Measurements from ENCODE around the gene HPCAL4.

The HPCAL4 gene

DNA sequence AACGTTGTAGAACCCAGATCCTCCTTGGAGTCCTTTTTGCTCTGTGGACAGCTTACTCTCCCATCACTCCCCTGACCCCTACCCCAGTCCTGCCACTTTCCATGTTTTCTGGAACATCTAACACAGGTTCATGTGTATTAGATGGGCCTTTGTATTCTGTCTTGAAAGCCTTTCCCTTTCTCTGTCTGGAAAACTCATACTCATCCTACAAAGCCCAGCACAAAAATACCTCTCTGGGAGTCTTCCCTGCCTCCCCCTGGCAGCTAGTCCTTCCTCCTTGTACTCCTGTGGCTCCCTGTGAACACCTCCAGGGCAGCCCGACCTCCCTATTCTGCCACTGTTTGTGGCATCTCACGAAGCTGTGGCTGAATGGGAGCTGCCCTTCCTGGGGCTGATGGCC is 44.0 kb downstream of the HPCAL4 start:
- Histone ChIP-seq H3K27me3 (replicated peaks; ENCODE audit: insufficient read depth, low read length) (no peaks in the 10 kb centered on the region), H3K4me3 (ENCODE audit: low read length) (no peak overlapping the region), H4K20me1 (ENCODE audit: insufficient read depth, low read length) (no peaks in the 10 kb centered on the region), H3K27ac (ENCODE audit: low read length) (no peak overlapping the region), H3K36me3 (replicated peaks; ENCODE audit: insufficient read depth, low read length) (no peaks in the 10 kb centered on the region), H3K4me1 (ENCODE audit: low read length) (no peaks in the 10 kb centered on the region), H3K4me2 (ENCODE audit: low read depth, low read length) (no peak overlapping the region), H3K9me3 (replicated peaks; ENCODE audit: insufficient read depth, low read length) (no peaks in the 10 kb centered on the region), H3K79me2 (ENCODE audit: low read length) (no peaks in the 10 kb centered on the region), H3K9me2 (replicated peaks; ENCODE audit: insufficient read depth, low read length) (no peaks in the 10 kb centered on the region), H3K9ac (ENCODE audit: low read length) (no peak overlapping the region), H2AFZ (ENCODE audit: low read length) (no peak overlapping the region), H3F3A (ENCODE audit: insufficient read depth, low read length) (no peaks in the 10 kb centered on the region)
- DNase-seq = no peak
- TF ChIP-seq, protein P1, sequence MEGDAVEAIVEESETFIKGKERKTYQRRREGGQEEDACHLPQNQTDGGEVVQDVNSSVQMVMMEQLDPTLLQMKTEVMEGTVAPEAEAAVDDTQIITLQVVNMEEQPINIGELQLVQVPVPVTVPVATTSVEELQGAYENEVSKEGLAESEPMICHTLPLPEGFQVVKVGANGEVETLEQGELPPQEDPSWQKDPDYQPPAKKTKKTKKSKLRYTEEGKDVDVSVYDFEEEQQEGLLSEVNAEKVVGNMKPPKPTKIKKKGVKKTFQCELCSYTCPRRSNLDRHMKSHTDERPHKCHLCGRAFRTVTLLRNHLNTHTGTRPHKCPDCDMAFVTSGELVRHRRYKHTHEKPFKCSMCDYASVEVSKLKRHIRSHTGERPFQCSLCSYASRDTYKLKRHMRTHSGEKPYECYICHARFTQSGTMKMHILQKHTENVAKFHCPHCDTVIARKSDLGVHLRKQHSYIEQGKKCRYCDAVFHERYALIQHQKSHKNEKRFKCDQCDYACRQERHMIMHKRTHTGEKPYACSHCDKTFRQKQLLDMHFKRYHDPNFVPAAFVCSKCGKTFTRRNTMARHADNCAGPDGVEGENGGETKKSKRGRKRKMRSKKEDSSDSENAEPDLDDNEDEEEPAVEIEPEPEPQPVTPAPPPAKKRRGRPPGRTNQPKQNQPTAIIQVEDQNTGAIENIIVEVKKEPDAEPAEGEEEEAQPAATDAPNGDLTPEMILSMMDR (IDR thresholded peaks at IDR 0.05; ENCODE audit: low read length) = no peak
- TF ChIP-seq EZH2phosphoT487 (IDR thresholded peaks at IDR 0.05; ENCODE audit: low read length) = no peak
- TF ChIP-seq EZH2 (optimal IDR thresholded peaks at IDR 0.05; ENCODE audit: low read depth, low read length) = no peak

DNA sequence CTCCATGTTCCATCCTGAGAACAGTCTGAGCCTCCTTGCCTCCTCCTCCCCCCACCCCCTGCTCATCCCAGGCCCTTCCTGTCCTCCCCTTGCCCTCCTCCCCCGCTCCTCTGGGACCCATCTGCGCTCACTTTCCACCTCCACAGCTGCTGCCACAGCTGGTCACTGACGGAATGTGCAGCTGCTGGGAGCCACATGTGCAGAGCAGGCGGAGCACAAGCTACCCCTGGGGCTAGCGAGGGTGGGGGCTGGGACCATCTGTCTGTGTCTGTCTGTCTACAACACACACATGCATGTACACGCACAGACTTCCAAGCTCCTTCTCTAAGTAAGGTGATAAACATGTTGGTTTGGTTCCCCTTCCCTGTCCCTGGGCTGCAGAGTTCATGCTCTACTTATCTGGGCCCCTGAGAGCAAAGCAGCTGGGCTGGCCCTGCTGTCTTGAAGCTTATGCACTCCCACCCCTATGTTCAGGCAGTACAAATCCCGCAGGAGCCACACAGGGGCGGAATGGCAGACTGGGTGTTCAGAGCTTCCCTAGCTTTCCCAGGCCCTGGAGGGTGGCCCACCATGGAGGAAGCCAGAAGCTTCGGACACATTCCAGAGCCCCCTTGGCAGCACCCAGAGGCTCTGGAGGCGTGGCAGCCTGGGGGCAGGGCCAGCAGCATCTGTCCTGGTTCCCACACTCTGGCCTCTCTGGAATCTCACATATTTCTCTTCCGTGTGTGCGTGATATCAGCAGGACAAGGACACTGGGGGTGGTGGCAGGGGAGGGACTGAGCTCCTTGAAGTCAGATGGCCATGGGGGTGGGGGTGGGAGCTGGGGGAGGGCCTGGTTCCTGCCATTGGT is 44.8 kb downstream of the HPCAL4 start:
- no peak overlapping the region for H3K9ac ChIP-seq (ENCODE audit: low read length)
- DNase-seq = no peak
- H3K9me3 ChIP-seq (replicated peaks; ENCODE audit: insufficient read depth, low read length) = no peaks in the 10 kb centered on the region
- TF ChIP-seq, protein P1 (IDR thresholded peaks at IDR 0.05; ENCODE audit: low read length) = no peak
- TF ChIP-seq EZH2phosphoT487 (IDR thresholded peaks at IDR 0.05; ENCODE audit: low read length) = no peak
- no peak for TF ChIP-seq EZH2 (optimal IDR thresholded peaks at IDR 0.05; ENCODE audit: low read depth, low read length)
- H4K20me1 ChIP-seq (ENCODE audit: insufficient read depth, low read length) = no peaks in the 10 kb centered on the region
- no peaks in the 10 kb centered on the region for H3K4me1 ChIP-seq (ENCODE audit: low read length)
- H3K9me2 ChIP-seq (replicated peaks; ENCODE audit: insufficient read depth, low read length) = no peaks in the 10 kb centered on the region
- H3K27ac ChIP-seq (ENCODE audit: low read length) = no peak overlapping the region
- no peaks in the 10 kb centered on the region for H3K36me3 ChIP-seq (replicated peaks; ENCODE audit: insufficient read depth, low read length)
- no peaks in the 10 kb centered on the region for H3K27me3 ChIP-seq (replicated peaks; ENCODE audit: insufficient read depth, low read length)
- no peaks in the 10 kb centered on the region for H3K79me2 ChIP-seq (ENCODE audit: low read length)
- H3K4me2 ChIP-seq (ENCODE audit: low read depth, low read length) = no peak overlapping the region
- H3F3A ChIP-seq (ENCODE audit: insufficient read depth, low read length) = no peaks in the 10 kb centered on the region
- H3K4me3 ChIP-seq (ENCODE audit: low read length) = no peak overlapping the region
- H2AFZ ChIP-seq (ENCODE audit: low read length) = no peak overlapping the region

DNA sequence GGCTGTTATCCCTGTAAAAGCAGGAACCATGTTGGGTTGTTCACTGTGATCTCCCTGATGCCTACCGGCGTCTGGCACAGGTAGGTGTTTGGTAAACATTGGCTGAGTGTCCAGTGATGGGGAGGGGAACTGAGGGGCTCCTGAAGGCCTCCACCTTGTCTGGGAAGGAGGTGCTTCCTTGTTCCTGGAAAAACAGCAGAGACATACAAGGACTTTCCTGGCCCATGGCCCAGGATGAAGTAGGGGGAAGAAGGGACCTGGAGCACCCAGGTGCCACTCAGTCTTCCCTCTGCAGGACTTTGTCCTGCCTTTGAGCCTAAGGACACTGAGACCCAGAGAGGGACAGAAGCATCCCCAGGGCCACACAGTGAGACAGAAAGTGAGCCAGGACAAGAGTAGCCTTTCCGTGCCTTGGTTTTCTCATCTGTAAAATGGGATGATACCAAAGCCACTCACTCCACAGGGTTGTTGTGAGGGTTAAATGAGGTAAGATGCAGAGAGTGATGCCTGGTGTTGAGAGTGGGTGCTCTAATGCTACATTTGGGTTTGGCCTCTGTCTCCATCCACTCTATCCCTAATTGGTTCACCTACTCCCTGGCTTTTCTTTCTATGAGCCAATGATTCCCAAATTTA is 45.7 kb downstream of the HPCAL4 start:
- H3K4me1 ChIP-seq (ENCODE audit: low read length) = no peaks in the 10 kb centered on the region
- no peaks in the 10 kb centered on the region for H4K20me1 ChIP-seq (ENCODE audit: insufficient read depth, low read length)
- no peaks in the 10 kb centered on the region for H3F3A ChIP-seq (ENCODE audit: insufficient read depth, low read length)
- H3K27ac ChIP-seq (ENCODE audit: low read length) = no peak overlapping the region
- H3K79me2 ChIP-seq (ENCODE audit: low read length) = no peaks in the 10 kb centered on the region
- no peak overlapping the region for H3K9ac ChIP-seq (ENCODE audit: low read length)
- no peak overlapping the region for H3K4me3 ChIP-seq (ENCODE audit: low read length)
- H3K27me3 ChIP-seq (replicated peaks; ENCODE audit: insufficient read depth, low read length) = no peaks in the 10 kb centered on the region
- H3K4me2 ChIP-seq (ENCODE audit: low read depth, low read length) = no peak overlapping the region
- no peak for DNase-seq
- H3K9me2 ChIP-seq (replicated peaks; ENCODE audit: insufficient read depth, low read length) = no peaks in the 10 kb centered on the region
- H3K36me3 ChIP-seq (replicated peaks; ENCODE audit: insufficient read depth, low read length) = no peaks in the 10 kb centered on the region
- H2AFZ ChIP-seq (ENCODE audit: low read length) = no peak overlapping the region
- TF ChIP-seq EZH2 (optimal IDR thresholded peaks at IDR 0.05; ENCODE audit: low read depth, low read length) = no peak
- TF ChIP-seq, protein P1 (IDR thresholded peaks at IDR 0.05; ENCODE audit: low read length) = no peak
- no peak for TF ChIP-seq EZH2phosphoT487 (IDR thresholded peaks at IDR 0.05; ENCODE audit: low read length)
- no peaks in the 10 kb centered on the region for H3K9me3 ChIP-seq (replicated peaks; ENCODE audit: insufficient read depth, low read length)
